Epithelial cell of proximal tubule (primary cell): ENCODE data around the gene TOLLIP. TPM values are rescaled to one million over a fixed set of nuclear protein-coding genes. Genes with fewer than 3 reads are reported as not detected.
"Not testable (repeated sequence)": the region's sequence is repeated elsewhere in the genome, so short reads cannot be mapped to it uniquely, and the experiment has no call there.

Experiments
- DNase-seq: peaks from one replicate; pipeline ENCODE4 v3.0.0-alpha.2; 2011; ENCODE audit warnings: low read depth
- H3K4me3 ChIP-seq: 2 replicates; pipeline ENCODE4 v1.5.1; 2011; ENCODE audit warnings: low read depth, mild to moderate bottlenecking, low read length
- total RNA-seq: library from RNA; depleted of rRNA; stranded (reverse); fragments of >200 nt; gene quantifications from 2 replicates; pipeline ENCODE4 v1.2.3, GENCODE V29; 2015
- TF ChIP-seq, protein P1 (sequence below): conservative IDR thresholded peaks from 2 replicates; pipeline ENCODE4 v1.5.1; 2012; ENCODE audit warnings: low read depth, mild to moderate bottlenecking, low read length

The TOLLIP gene
- total RNA-seq, 1 donor from 2014 or later: 22.0 TPM

DNA sequence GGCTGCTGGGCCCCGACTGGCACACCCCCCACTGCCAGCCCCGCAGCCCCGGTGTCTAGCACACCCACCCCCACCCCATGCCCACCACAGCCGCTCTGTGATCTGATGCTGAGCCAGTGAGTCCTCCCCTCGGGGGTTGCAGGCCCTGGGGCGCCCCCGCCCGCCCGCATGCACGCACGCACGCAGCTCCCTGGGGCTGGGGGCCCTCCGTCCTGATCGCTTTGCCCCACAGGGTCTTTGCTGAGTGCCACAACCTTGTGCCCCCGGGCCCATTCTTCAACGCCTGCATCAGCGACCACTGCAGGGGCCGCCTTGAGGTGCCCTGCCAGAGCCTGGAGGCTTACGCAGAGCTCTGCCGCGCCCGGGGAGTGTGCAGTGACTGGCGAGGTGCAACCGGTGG lies 54.3 kb downstream of the TOLLIP start:
- no peak for DNase-seq
- H3K4me3 ChIP-seq: no peak overlapping the region
- TF ChIP-seq, protein P1, sequence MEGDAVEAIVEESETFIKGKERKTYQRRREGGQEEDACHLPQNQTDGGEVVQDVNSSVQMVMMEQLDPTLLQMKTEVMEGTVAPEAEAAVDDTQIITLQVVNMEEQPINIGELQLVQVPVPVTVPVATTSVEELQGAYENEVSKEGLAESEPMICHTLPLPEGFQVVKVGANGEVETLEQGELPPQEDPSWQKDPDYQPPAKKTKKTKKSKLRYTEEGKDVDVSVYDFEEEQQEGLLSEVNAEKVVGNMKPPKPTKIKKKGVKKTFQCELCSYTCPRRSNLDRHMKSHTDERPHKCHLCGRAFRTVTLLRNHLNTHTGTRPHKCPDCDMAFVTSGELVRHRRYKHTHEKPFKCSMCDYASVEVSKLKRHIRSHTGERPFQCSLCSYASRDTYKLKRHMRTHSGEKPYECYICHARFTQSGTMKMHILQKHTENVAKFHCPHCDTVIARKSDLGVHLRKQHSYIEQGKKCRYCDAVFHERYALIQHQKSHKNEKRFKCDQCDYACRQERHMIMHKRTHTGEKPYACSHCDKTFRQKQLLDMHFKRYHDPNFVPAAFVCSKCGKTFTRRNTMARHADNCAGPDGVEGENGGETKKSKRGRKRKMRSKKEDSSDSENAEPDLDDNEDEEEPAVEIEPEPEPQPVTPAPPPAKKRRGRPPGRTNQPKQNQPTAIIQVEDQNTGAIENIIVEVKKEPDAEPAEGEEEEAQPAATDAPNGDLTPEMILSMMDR: no peak

DNA sequence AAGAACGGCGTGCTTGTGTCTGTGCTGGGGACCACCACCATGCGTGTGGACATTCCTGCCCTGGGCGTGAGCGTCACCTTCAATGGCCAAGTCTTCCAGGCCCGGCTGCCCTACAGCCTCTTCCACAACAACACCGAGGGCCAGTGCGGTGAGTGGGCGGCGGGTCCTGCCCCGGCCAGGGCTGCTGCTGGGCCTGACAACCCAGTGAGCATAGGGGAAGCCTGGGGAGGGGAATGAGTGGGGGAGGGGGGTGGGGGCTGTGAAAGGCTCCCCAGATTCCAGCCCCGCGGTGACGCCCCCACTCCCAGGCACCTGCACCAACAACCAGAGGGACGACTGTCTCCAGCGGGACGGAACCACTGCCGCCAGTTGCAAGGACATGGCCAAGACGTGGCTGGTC lies 54.7 kb downstream of the TOLLIP start:
- no peak for DNase-seq
- H3K4me3 ChIP-seq: no peak overlapping the region
- TF ChIP-seq, protein P1: no peak

DNA sequence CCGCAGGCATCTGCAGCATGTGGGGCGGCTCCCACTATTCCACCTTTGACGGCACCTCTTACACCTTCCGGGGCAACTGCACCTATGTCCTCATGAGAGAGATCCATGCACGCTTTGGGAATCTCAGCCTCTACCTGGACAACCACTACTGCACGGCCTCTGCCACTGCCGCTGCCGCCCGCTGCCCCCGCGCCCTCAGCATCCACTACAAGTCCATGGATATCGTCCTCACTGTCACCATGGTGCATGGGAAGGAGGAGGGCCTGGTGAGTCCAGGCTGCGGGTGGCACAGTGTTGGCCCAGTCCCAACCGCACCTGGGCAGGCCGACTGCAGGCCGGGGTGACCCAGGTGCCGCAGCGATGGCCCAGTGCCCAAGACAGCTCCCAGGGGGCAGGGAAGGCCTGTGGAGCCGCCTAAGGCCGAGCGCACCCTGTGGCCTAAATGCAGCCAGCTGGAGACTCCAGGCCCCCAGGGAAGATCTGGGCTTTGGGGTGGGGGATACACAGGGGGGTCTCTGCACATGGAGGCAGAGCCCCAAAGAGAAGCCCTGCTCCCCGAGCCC lies 55.3 kb downstream of the TOLLIP start:
- DNase-seq: no peak
- no peak overlapping the region for H3K4me3 ChIP-seq
- TF ChIP-seq, protein P1: no peak

DNA sequence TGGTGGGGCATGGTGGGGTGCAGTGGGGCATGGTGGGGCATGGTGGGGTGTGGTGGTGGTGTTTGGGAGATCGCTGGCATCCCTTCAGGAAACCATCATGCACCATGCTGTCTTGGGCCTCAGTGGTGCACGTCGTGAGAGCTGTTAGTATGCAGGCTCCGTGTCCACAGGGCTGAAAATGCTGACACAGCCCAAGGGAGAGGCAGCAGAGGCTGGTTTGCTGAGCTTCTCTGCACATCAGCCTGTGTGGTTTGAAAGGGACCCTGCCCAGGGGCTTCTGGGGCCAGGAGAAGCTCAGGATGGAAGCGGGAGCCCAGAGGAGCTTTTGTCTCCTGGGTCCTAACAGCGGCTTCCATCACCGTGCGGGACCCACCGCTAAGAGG lies 56.3 kb downstream of the TOLLIP start:
- DNase-seq: no peak
- H3K4me3 ChIP-seq: no peak overlapping the region
- TF ChIP-seq, protein P1: no peak

DNA sequence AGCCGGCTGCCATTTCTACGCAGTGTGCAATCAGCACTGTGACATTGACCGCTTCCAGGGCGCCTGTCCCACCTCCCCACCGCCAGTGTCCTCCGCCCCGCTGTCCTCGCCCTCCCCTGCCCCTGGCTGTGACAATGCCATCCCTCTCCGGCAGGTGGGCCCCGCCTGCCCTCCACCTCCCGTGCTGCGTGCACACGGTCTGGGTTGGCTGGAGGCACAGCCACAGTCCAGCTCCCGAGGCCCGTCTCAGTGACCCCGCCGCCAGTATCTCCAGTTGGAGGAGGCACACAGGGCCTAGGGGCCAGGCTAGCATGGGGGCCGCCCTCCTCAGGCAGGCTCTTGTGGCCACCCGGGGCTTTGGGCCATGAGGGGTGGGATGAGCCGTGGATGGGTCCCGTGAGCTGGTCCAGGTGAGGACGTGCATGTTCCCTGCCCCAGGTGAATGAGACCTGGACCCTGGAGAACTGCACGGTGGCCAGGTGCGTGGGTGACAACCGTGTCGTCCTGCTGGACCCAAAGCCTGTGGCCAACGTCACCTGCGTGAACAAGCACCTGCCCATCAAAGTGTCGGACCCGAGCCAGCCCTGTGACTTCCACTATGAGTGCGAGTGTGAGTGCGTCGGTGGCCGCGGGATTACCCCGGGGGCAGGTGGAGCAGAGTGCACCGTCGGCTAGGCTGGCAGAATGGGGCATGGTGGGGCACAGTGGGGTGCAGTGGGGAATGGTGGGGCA lies 56.9 kb downstream of the TOLLIP start:
- TF ChIP-seq, protein P1: no peak
- no peak overlapping the region for H3K4me3 ChIP-seq

DNA sequence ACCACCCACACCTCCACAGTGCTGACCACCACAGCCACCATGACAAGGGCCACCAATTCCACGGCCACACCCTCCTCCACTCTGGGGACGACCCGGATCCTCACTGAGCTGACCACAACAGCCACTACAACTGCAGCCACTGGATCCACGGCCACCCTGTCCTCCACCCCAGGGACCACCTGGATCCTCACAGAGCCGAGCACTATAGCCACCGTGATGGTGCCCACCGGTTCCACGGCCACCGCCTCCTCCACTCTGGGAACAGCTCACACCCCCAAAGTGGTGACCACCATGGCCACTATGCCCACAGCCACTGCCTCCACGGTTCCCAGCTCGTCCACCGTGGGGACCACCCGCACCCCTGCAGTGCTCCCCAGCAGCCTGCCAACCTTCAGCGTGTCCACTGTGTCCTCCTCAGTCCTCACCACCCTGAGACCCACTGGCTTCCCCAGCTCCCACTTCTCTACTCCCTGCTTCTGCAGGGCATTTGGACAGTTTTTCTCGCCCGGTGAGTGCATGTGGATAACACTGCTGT lies 58.1 kb downstream of the TOLLIP start:
- no peak overlapping the region for H3K4me3 ChIP-seq
- no peak for DNase-seq
- TF ChIP-seq, protein P1: no peak

More for the DNA sequence above, 56.9 kb downstream of the TOLLIP start:
- DNase-seq: no peak

DNA sequence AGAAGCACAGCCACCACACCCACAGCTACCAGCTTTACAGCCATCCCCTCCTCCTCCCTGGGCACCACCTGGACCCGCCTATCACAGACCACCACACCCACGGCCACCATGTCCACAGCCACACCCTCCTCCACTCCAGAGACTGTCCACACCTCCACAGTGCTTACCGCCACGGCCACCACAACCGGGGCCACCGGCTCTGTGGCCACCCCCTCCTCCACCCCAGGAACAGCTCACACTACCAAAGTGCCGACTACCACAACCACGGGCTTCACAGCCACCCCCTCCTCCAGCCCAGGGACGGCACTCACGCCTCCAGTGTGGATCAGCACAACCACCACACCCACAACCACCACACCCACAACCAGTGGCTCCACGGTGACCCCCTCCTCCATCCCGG lies 59.0 kb downstream of the TOLLIP start:
- not testable (repeated sequence) for H3K4me3 ChIP-seq, DNase-seq

DNA sequence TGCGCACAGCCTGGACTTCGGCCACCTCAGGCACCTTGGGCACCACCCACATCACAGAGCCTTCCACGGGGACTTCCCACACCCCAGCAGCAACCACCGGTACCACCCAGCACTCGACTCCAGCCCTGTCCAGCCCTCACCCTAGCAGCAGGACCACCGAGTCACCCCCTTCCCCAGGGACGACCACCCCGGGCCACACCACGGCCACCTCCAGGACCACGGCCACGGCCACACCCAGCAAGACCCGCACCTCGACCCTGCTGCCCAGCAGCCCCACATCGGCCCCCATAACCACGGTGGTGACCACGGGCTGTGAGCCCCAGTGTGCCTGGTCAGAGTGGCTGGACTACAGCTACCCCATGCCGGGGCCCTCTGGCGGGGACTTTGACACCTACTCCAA lies 60.5 kb downstream of the TOLLIP start:
- H3K4me3 ChIP-seq, DNase-seq: not testable (repeated sequence)

DNA sequence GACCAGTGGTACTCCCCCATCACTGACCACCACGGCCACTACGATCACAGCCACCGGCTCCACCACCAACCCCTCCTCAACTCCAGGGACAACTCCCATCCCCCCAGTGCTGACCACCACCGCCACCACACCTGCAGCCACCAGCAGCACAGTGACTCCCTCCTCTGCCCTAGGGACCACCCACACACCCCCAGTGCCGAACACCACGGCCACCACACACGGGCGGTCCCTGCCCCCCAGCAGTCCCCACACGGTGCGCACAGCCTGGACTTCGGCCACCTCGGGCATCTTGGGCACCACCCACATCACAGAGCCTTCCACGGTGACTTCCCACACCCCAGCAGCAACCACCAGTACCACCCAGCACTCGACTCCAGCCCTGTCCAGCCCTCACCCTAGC lies 62.4 kb downstream of the TOLLIP start:
- not testable (repeated sequence) for DNase-seq, H3K4me3 ChIP-seq

DNA sequence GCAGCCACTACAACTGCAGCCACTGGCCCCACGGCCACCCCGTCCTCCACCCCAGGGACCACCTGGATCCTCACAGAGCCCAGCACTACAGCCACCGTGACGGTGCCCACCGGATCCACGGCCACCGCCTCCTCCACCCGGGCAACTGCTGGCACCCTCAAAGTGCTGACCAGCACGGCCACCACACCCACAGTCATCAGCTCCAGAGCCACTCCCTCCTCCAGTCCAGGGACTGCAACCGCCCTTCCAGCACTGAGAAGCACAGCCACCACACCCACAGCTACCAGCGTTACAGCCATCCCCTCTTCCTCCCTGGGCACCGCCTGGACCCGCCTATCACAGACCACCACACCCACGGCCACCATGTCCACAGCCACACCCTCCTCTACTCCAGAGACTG lies 63.1 kb downstream of the TOLLIP start:
- DNase-seq: not testable (repeated sequence)

DNA sequence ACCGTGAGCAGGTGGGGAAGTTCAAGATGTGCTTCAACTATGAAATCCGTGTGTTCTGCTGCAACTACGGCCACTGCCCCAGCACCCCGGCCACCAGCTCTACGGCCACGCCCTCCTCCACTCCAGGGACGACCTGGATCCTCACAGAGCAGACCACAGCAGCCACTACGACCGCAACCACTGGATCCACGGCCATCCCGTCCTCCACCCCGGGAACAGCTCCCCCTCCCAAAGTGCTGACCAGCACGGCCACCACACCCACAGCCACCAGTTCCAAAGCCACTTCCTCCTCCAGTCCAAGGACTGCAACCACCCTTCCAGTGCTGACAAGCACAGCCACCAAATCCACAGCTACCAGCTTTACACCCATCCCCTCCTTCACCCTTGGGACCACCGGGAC lies 63.7 kb downstream of the TOLLIP start:
- not testable (repeated sequence) for DNase-seq, H3K4me3 ChIP-seq

More for the DNA sequence above, 63.1 kb downstream of the TOLLIP start:
- H3K4me3 ChIP-seq: not testable (repeated sequence)

DNA sequence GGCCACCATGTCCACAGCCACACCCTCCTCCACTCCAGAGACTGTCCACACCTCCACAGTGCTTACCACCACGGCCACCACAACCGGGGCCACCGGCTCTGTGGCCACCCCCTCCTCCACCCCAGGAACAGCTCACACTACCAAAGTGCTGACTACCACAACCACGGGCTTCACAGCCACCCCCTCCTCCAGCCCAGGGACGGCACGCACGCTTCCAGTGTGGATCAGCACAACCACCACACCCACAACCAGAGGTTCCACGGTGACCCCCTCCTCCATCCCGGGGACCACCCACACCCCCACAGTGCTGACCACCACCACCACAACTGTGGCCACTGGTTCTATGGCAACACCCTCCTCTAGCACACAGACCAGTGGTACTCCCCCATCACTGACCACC lies 64.9 kb downstream of the TOLLIP start:
- not testable (repeated sequence) for H3K4me3 ChIP-seq, DNase-seq
